ENCODE measurements around the gene SF3B4.

Gene SF3B4

DNA sequence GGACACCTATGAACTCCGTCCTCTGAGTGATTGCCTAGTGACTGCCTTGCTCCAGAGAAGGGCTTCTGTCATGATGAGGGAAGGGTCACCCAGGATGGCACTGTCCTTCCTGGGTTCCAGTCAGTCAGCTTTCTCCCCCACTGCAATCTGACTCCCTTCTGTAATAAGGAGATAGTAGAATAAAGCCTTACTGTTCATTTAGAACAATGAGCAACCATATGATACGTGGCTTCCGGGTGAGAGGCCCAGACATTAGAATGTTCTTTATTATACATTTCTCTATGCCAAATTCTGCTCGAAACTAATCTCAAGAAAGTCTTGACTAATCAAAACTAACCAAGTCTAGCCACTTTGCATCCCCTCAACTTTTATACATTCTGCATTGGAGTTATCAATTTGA is 17.6 kb upstream of the SF3B4 start:
- TF ChIP-seq ZNF8 (CRISPR knock-in tag; IDR thresholded peaks at IDR 0.05): no peak
- no peak for TF ChIP-seq OSR1 (CRISPR knock-in tag; IDR thresholded peaks at IDR 0.05)
- TF ChIP-seq ZFP3 (CRISPR knock-in tag; IDR thresholded peaks at IDR 0.05): no peak
- no peak for TF ChIP-seq CSDC2 (CRISPR knock-in tag; IDR thresholded peaks at IDR 0.05)
- no peak for TF ChIP-seq ZNF70 (CRISPR knock-in tag; IDR thresholded peaks at IDR 0.05)
- TF ChIP-seq, protein P1, sequence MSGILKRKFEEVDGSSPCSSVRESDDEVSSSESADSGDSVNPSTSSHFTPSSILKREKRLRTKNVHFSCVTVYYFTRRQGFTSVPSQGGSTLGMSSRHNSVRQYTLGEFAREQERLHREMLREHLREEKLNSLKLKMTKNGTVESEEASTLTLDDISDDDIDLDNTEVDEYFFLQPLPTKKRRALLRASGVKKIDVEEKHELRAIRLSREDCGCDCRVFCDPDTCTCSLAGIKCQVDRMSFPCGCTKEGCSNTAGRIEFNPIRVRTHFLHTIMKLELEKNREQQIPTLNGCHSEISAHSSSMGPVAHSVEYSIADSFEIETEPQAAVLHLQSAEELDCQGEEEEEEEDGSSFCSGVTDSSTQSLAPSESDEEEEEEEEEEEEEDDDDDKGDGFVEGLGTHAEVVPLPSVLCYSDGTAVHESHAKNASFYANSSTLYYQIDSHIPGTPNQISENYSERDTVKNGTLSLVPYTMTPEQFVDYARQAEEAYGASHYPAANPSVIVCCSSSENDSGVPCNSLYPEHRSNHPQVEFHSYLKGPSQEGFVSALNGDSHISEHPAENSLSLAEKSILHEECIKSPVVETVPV (CRISPR knock-in tag; IDR thresholded peaks at IDR 0.05): no peak
- TF ChIP-seq BACH2 (CRISPR knock-in tag; IDR thresholded peaks at IDR 0.05; ENCODE audit: borderline replicate concordance): no peak
- no peak for TF ChIP-seq ARNTL (CRISPR knock-in tag; IDR thresholded peaks at IDR 0.05; ENCODE audit: borderline replicate concordance, low read depth)
- TF ChIP-seq, protein P2, sequence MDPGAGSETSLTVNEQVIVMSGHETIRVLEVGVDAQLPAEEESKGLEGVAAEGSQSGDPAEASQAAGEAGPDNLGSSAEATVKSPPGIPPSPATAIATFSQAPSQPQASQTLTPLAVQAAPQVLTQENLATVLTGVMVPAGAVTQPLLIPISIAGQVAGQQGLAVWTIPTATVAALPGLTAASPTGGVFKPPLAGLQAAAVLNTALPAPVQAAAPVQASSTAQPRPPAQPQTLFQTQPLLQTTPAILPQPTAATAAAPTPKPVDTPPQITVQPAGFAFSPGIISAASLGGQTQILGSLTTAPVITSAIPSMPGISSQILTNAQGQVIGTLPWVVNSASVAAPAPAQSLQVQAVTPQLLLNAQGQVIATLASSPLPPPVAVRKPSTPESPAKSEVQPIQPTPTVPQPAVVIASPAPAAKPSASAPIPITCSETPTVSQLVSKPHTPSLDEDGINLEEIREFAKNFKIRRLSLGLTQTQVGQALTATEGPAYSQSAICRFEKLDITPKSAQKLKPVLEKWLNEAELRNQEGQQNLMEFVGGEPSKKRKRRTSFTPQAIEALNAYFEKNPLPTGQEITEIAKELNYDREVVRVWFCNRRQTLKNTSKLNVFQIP (CRISPR knock-in tag; IDR thresholded peaks at IDR 0.05; ENCODE audit: borderline replicate concordance, low read depth): no peak
- no peak for TF ChIP-seq PPARA (CRISPR knock-in tag; IDR thresholded peaks at IDR 0.05; ENCODE audit: borderline replicate concordance)
- no peak for TF ChIP-seq SNAI2 (CRISPR knock-in tag; IDR thresholded peaks at IDR 0.05)
- TF ChIP-seq, protein P3, sequence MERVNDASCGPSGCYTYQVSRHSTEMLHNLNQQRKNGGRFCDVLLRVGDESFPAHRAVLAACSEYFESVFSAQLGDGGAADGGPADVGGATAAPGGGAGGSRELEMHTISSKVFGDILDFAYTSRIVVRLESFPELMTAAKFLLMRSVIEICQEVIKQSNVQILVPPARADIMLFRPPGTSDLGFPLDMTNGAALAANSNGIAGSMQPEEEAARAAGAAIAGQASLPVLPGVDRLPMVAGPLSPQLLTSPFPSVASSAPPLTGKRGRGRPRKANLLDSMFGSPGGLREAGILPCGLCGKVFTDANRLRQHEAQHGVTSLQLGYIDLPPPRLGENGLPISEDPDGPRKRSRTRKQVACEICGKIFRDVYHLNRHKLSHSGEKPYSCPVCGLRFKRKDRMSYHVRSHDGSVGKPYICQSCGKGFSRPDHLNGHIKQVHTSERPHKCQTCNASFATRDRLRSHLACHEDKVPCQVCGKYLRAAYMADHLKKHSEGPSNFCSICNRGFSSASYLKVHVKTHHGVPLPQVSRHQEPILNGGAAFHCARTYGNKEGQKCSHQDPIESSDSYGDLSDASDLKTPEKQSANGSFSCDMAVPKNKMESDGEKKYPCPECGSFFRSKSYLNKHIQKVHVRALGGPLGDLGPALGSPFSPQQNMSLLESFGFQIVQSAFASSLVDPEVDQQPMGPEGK (CRISPR knock-in tag; IDR thresholded peaks at IDR 0.05; ENCODE audit: borderline replicate concordance): no peak
- TF ChIP-seq RARB (CRISPR knock-in tag; IDR thresholded peaks at IDR 0.05): no peak
- no peak for TF ChIP-seq ESRRG (CRISPR knock-in tag; IDR thresholded peaks at IDR 0.05)
- TF ChIP-seq, protein P4, sequence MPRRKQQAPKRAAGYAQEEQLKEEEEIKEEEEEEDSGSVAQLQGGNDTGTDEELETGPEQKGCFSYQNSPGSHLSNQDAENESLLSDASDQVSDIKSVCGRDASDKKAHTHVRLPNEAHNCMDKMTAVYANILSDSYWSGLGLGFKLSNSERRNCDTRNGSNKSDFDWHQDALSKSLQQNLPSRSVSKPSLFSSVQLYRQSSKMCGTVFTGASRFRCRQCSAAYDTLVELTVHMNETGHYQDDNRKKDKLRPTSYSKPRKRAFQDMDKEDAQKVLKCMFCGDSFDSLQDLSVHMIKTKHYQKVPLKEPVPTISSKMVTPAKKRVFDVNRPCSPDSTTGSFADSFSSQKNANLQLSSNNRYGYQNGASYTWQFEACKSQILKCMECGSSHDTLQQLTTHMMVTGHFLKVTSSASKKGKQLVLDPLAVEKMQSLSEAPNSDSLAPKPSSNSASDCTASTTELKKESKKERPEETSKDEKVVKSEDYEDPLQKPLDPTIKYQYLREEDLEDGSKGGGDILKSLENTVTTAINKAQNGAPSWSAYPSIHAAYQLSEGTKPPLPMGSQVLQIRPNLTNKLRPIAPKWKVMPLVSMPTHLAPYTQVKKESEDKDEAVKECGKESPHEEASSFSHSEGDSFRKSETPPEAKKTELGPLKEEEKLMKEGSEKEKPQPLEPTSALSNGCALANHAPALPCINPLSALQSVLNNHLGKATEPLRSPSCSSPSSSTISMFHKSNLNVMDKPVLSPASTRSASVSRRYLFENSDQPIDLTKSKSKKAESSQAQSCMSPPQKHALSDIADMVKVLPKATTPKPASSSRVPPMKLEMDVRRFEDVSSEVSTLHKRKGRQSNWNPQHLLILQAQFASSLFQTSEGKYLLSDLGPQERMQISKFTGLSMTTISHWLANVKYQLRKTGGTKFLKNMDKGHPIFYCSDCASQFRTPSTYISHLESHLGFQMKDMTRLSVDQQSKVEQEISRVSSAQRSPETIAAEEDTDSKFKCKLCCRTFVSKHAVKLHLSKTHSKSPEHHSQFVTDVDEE (CRISPR knock-in tag; IDR thresholded peaks at IDR 0.05): no peak
- ATAC-seq: no peak

DNA sequence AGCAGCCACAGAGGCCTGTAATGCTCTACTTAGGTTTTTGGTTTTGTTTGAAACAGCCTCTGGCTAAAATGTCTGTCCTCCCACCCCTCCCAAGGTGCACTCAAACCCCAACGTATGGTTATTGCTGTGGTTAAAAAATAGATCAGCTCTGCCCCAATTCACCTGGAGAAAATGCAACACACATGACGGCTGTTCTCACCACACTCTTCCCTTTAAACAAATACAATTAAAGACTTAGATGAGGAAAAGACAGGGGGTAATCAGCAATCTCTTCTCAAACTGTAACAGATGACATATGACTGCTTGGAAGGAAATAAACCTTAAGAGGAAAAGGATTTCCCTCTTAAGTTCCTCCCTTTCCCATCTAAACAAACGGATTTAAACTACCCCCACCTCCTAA is 15.3 kb upstream of the SF3B4 start:
- no peak for ATAC-seq
- TF ChIP-seq SNAI2 (CRISPR knock-in tag; IDR thresholded peaks at IDR 0.05) (no peak), CSDC2 (CRISPR knock-in tag; IDR thresholded peaks at IDR 0.05) (no peak), ARNTL (CRISPR knock-in tag; IDR thresholded peaks at IDR 0.05; ENCODE audit: borderline replicate concordance, low read depth) (no peak), ZNF565 (CRISPR knock-in tag; conservative IDR thresholded peaks at IDR 0.05; ENCODE audit: low read depth) (no peak), ZFP30 (CRISPR knock-in tag; IDR thresholded peaks at IDR 0.05) (no peak), GLIS3 (CRISPR knock-in tag; IDR thresholded peaks at IDR 0.05) (no peak), OSR1 (CRISPR knock-in tag; IDR thresholded peaks at IDR 0.05) (no peak), ZNF70 (CRISPR knock-in tag; IDR thresholded peaks at IDR 0.05) (no peak), PPARA (CRISPR knock-in tag; IDR thresholded peaks at IDR 0.05; ENCODE audit: borderline replicate concordance) (no peak), RARB (CRISPR knock-in tag; IDR thresholded peaks at IDR 0.05) (no peak), ZNF8 (CRISPR knock-in tag; IDR thresholded peaks at IDR 0.05) (no peak)
- TF ChIP-seq, protein P4 (CRISPR knock-in tag; IDR thresholded peaks at IDR 0.05): no peak
- TF ChIP-seq, protein P1 (CRISPR knock-in tag; IDR thresholded peaks at IDR 0.05): no peak

Data from SK-N-SH treated with all-trans-retinoic acid at 6 μM for 48 hours (cell line).